Ovary (tissue), 10 donors: ENCODE measurements around the gene FYCO1. TPM values are rescaled to one million over a fixed set of nuclear protein-coding genes. Genes with fewer than 3 reads are reported as not detected.
A peak's percentile ranks its signal among the peaks of the same experiment; 100 is the strongest.
"Not testable (repeated sequence)": the region's sequence is repeated elsewhere in the genome, so short reads cannot be mapped to it uniquely, and the experiment has no call there.

Experiments used
- DNase-seq, 5 donors: peaks; one replicate each; pipeline ENCODE4 v3.0.0-alpha.2; 2019 to 2020
- H3K27ac ChIP-seq, 2 donors: fragments of 200-600 bp; one replicate each; pipeline versions ENCODE4 v1.5.1 to v1.8.0; 2019 to 2022
- H3K27me3 ChIP-seq: fragments of 200-600 bp; one replicate; pipeline ENCODE4 v1.8.0; 2022
- H3K36me3 ChIP-seq: fragments of 200-600 bp; sonication (generic); one replicate; pipeline ENCODE4 v1.5.1; 2019
- H3K4me1 ChIP-seq: one replicate; pipeline ENCODE4 v1.8.1; 2013; ENCODE audit warnings: mild to moderate bottlenecking, moderate library complexity; ENCODE audit not compliant: insufficient read depth
- H3K4me3 ChIP-seq: fragments of 200-600 bp; sonication (generic); one replicate; pipeline ENCODE4 v1.5.1; 2017
- H3K9me3 ChIP-seq, 2 donors: fragments of 200-600 bp in 1 of 2; sonication (generic) in 1 of 2; one replicate each; pipeline versions ENCODE4 v1.5.1 to v1.8.1; 2013 to 2019; ENCODE audit warnings: mild to moderate bottlenecking in 1 of 2, moderate library complexity in 1 of 2
- CTCF ChIP-seq, 3 donors: fragments of 450-650 bp in 2 of 3; fragments of 200-600 bp in 1 of 3; IDR thresholded peaks; one replicate each; pipeline versions ENCODE4 v1.5.1 to v1.8.0; 2016 to 2022; ENCODE audit warnings: antibody characterized with exemption in 3 of 3, mild to moderate bottlenecking in 1 of 3
- EP300 ChIP-seq: sonication (generic); formaldehyde crosslinking; IDR thresholded peaks from one replicate; pipeline ENCODE4 v1.6.1; 2017; ENCODE audit warnings: antibody characterized with exemption
- POLR2A ChIP-seq: fragments of 450-650 bp; IDR thresholded peaks from one replicate; pipeline ENCODE4 v1.6.1; 2017; ENCODE audit warnings: antibody characterized with exemption, mild to moderate bottlenecking, moderate library complexity
- WGBS, 3 donors: extraction: QIAGEN DNeasy Blood & Tissue Kit in 1 of 3; methylation state at CpG; one replicate each; pipeline versions ENCODE4 v1.1.5 to v1.1.7; 2013 to 2017; 5-methylcytosine and 5-hydroxymethylcytosine counted together
- intact Hi-C, 4 donors: fragments of 100-400 bp; cut with DNase I; formaldehyde crosslinking; loops; one replicate each; pipeline versions ENCODE4 v1.11.0 to v1.15.1; 2022 to 2023
- long read RNA-seq, 3 donors: library from polyadenylated mRNA in 2 of 3; unstranded in 2 of 3; transcript quantifications; one replicate each; pipeline ENCODE4 v2.0.0 and lab custom pipeline, GENCODE V29; 2021 to 2026
- polyA plus RNA-seq, 2 donors: library from polyadenylated mRNA; stranded (reverse); fragments of 200-250 nt in 1 of 2; fragments of 350-450 nt in 1 of 2; fragmentation: Illumina TruSeq in 1 of 2; extraction: RNeasy Lipid Tissue Mini Kit (QIAGEN cat#74804) in 1 of 2; gene quantifications; one replicate each; pipeline ENCODE4 v1.2.3, GENCODE V29; 2013 to 2014
- total RNA-seq, 7 donors: library from RNA; depleted of rRNA in 2 of 7; stranded (reverse); fragments of >200 nt in 2 of 7; fragmentation: NEBNext Ultra II Directional in 3 of 7; extraction: Animal tissue kit (Norgen Biotek cat#: 25700) in 3 of 7; gene quantifications; one replicate each; pipeline versions ENCODE4 v1.1.0 to v1.2.4, GENCODE V29; 2016 to 2023
- donor health status: DM: no; HTN: no; CAD: no; lungs with moderate emphysema.
- donor health status: DM: no; HTN: no; CAD: no.
- donor health status: Bipolar disorder and iron deficiency.
- donor health status: DM: yes; HTN: yes; CAD: no.
- donor health status: DM: no; HTN: no; CAD: no.
- donor health status: DM: yes; HTN: yes; CAD: no.

The FYCO1 gene
- total RNA-seq (10 to 100 TPM; 30.2 to 81.0 (median 52.8) TPM), polyA plus RNA-seq (10 to 100 TPM; 32.0 to 61.0 TPM)
- long read RNA-seq, donor 1, partial matches to known transcripts = 15 of 113 reads
- long read RNA-seq, donor 1, other reads (novel, unspliced or antisense) = 98 of 113 reads
- long read RNA-seq, donor 2 = 0 reads
- long read RNA-seq, donor 3, full-length matches to known transcripts = 3 of 68 reads
- long read RNA-seq, donor 3, partial matches to known transcripts = 16 of 68 reads
- long read RNA-seq, donor 3, other reads (novel, unspliced or antisense) = 49 of 68 reads

- peak within 1 kb of the TSS; percentile 56 to 93 for H3K27ac ChIP-seq
- no peaks in the 10 kb centered on the region for H3K36me3 ChIP-seq
- H3K4me1 ChIP-seq = peaks cover 12% of the 10 kb centered on the region
- TF ChIP-seq POLR2A = peak; percentile 82
- TF ChIP-seq CTCF (IDR thresholded peaks at IDR 0.05) = no peak
- TF ChIP-seq EP300 = no peak
- no peaks in the 10 kb centered on the region for H3K9me3 ChIP-seq
- intact Hi-C loops = no loop called here
- WGBS, 3 donors = 1 to 2% (median 1%) methylated on average over 60 to 67 of the region's 67 CpGs
- no peaks in the 10 kb centered on the region for H3K27me3 ChIP-seq
- H3K4me3 ChIP-seq = peak within 1 kb of the TSS; percentile 72
- peak; percentile 91 to 95 (median 93) for DNase-seq
These were observed at the start of gene FYCO1 for GRCh38 chr3:45995236-45996192. FYCO1 (minus strand) TSS chr3:45995824; CDS start chr3:45984910, 10,914 bp downstream.

GRCh38 chr3:46038916-46039315 lies 43.3 kb upstream of the FYCO1 start:
- Histone ChIP-seq H3K4me1 (no peaks in the 10 kb centered on the region), H3K36me3 (no peaks in the 10 kb centered on the region), H3K4me3 (no peak overlapping the region), H3K27me3 (no peaks in the 10 kb centered on the region), H3K27ac (no peak overlapping the region), H3K9me3 (no peaks in the 10 kb centered on the region)
- TF ChIP-seq CTCF (IDR thresholded peaks at IDR 0.05) = no peak
- TF ChIP-seq POLR2A = no peak
- no peak for TF ChIP-seq EP300
- intact Hi-C loops = no loop called here
- DNase-seq = no peak
- 89 to 96% (median 93%) methylated on average over 1 of the region's 1 CpG for WGBS, 3 donors

GRCh38 chr3:46038071-46038470 lies 42.4 kb upstream of the FYCO1 start:
- 68 to 75% (median 72%) methylated on average over 3 of the region's 3 CpGs for WGBS, 3 donors
- H3K27ac ChIP-seq, H3K36me3 ChIP-seq, H3K27me3 ChIP-seq, H3K4me1 ChIP-seq, H3K9me3 ChIP-seq, H3K4me3 ChIP-seq, intact Hi-C loops, DNase-seq: not testable (repeated sequence)

- H3K27me3 ChIP-seq = no peaks in the 10 kb centered on the region
- H3K4me1 ChIP-seq = no peaks in the 10 kb centered on the region
- no peak for DNase-seq
- H3K27ac ChIP-seq = no peak overlapping the region
- 87 to 90% (median 89%) methylated on average over 1 of the region's 1 CpG for WGBS, 3 donors
- no peaks in the 10 kb centered on the region for H3K9me3 ChIP-seq
- TF ChIP-seq CTCF (IDR thresholded peaks at IDR 0.05) (no peak), EP300 (no peak), POLR2A (no peak)
- H3K36me3 ChIP-seq = no peaks in the 10 kb centered on the region
- H3K4me3 ChIP-seq = no peak overlapping the region
- intact Hi-C loops = no loop called here
These were observed 40.6 kb upstream of the FYCO1 start for GRCh38 chr3:46036191-46036590.
